ENCODE results near the gene PAQR9.

GRCh38 chr3:143002083-143002712 is 38.7 kb upstream of the PAQR9 start:
- TF ChIP-seq ZNF766 (CRISPR knock-in tag; conservative IDR thresholded peaks at IDR 0.05) (no peak), SP1 (CRISPR knock-in tag; IDR thresholded peaks at IDR 0.05) (no peak), RAD21 (CRISPR knock-in tag; conservative IDR thresholded peaks at IDR 0.05 in 1 of 2, IDR thresholded peaks at IDR 0.05 in 1 of 2) (no peak), RBFOX2 (IDR thresholded peaks at IDR 0.05; ENCODE audit: low read depth, low read length) (no peak), EZH2 (IDR thresholded peaks at IDR 0.05; ENCODE audit: borderline replicate concordance, low read depth, low read length) (no peak), POLR2A (conservative IDR thresholded peaks at IDR 0.05) (no peak; the same call in 1 of the 2 replicates), BDP1 (IDR thresholded peaks at IDR 0.05; ENCODE audit: insufficient read depth, insufficient read length) (no peak), ZNF354B (CRISPR knock-in tag; IDR thresholded peaks at IDR 0.05) (no peak), BRCA1 (IDR thresholded peaks at IDR 0.05) (no peak), BRCA1 (CRISPR knock-in tag; IDR thresholded peaks at IDR 0.05) (no peak), CREB3 (tag; conservative IDR thresholded peaks at IDR 0.05; ENCODE audit: low read depth) (no peak), MGA (IDR thresholded peaks at IDR 0.05) (peak; percentile 55), CTCF (IDR thresholded peaks at IDR 0.05 in 2 of 3, conservative IDR thresholded peaks at IDR 0.05 in 1 of 3; ENCODE audit: insufficient read depth in 2 of 3, low read depth in 1 of 3, low read length in 3 of 3) (no peak)
- TF ChIP-seq, protein P1, sequence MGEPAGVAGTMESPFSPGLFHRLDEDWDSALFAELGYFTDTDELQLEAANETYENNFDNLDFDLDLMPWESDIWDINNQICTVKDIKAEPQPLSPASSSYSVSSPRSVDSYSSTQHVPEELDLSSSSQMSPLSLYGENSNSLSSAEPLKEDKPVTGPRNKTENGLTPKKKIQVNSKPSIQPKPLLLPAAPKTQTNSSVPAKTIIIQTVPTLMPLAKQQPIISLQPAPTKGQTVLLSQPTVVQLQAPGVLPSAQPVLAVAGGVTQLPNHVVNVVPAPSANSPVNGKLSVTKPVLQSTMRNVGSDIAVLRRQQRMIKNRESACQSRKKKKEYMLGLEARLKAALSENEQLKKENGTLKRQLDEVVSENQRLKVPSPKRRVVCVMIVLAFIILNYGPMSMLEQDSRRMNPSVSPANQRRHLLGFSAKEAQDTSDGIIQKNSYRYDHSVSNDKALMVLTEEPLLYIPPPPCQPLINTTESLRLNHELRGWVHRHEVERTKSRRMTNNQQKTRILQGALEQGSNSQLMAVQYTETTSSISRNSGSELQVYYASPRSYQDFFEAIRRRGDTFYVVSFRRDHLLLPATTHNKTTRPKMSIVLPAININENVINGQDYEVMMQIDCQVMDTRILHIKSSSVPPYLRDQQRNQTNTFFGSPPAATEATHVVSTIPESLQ (CRISPR knock-in tag; IDR thresholded peaks at IDR 0.05), result no peak

All from K562 (cell line).